Astrocyte (in vitro differentiated cells and primary cell): ENCODE results near the gene MCRS1. TPM values are rescaled to one million over a fixed set of nuclear protein-coding genes. Genes with fewer than 3 reads are reported as not detected.

Source experiments
- DNase-seq: peaks from one replicate; pipeline ENCODE4 v3.0.0-alpha.2; 2010; ENCODE audit warnings: low read depth
- FAIRE-seq: peaks from 2 replicates; lab custom pipeline; 2011; peaks lifted over from hg19 to GRCh38; lab: Jason Lieb, UNC
- H2AFZ ChIP-seq: 2 replicates; pipeline ENCODE4 v1.6.0; 2012; ENCODE audit warnings: low read depth, low read length, inconsistent platforms
- H3K27ac ChIP-seq: 2 replicates; pipeline ENCODE4 v1.5.1; 2011; ENCODE audit warnings: low read depth, low read length, inconsistent platforms
- H3K27me3 ChIP-seq: 2 replicates; pipeline ENCODE4 v1.6.0; 2011; ENCODE audit warnings: low read length, inconsistent platforms; ENCODE audit not compliant: insufficient read depth
- H3K36me3 ChIP-seq: 2 replicates; pipeline ENCODE4 v1.5.1; 2011; ENCODE audit warnings: low read length, inconsistent platforms; ENCODE audit not compliant: insufficient read depth
- H3K4me1 ChIP-seq: 2 replicates; pipeline ENCODE4 v1.5.1; 2011; ENCODE audit warnings: low read length, inconsistent platforms; ENCODE audit not compliant: insufficient read depth
- H3K4me2 ChIP-seq: 2 replicates; pipeline ENCODE4 v1.6.0; 2012; ENCODE audit warnings: low read length, inconsistent platforms
- H3K4me3 ChIP-seq: 2 replicates; pipeline ENCODE4 v1.5.1; 2011; ENCODE audit warnings: low read depth, mild to moderate bottlenecking, low read length, inconsistent platforms; ENCODE audit not compliant: insufficient read depth
- H3K79me2 ChIP-seq: 2 replicates; pipeline ENCODE4 v1.6.0; 2012; ENCODE audit warnings: mild to moderate bottlenecking, low read length, inconsistent platforms; ENCODE audit not compliant: insufficient read depth
- H3K9ac ChIP-seq: 2 replicates; pipeline ENCODE4 v1.6.0; 2012; ENCODE audit warnings: mild to moderate bottlenecking, low read length, inconsistent platforms
- H3K9me3 ChIP-seq: 2 replicates; pipeline ENCODE4 v1.5.1; 2012; ENCODE audit warnings: low read depth, mild to moderate bottlenecking, low read length, inconsistent platforms; ENCODE audit not compliant: insufficient read depth
- H4K20me1 ChIP-seq: 2 replicates; pipeline ENCODE4 v1.6.0; 2012; ENCODE audit warnings: low read length, inconsistent platforms; ENCODE audit not compliant: insufficient read depth
- H3K27ac Mint-ChIP-seq: one replicate; pipeline ENCODE4 v1.8.0; 2021; ENCODE audit warnings: mild to moderate bottlenecking, mixed read lengths; ENCODE audit not compliant: unreplicated experiment
- H3K27me3 Mint-ChIP-seq: one replicate; pipeline ENCODE4 v1.8.0; 2021; ENCODE audit warnings: low read depth, mixed read lengths; ENCODE audit not compliant: unreplicated experiment
- H3K36me3 Mint-ChIP-seq: one replicate; pipeline ENCODE4 v1.8.0; 2021; ENCODE audit warnings: low read depth, mixed read lengths; ENCODE audit not compliant: unreplicated experiment
- H3K4me1 Mint-ChIP-seq: one replicate; pipeline ENCODE4 v1.8.0; 2021; ENCODE audit warnings: low read depth, mixed read lengths; ENCODE audit not compliant: unreplicated experiment
- H3K4me3 Mint-ChIP-seq: one replicate; pipeline ENCODE4 v1.8.0; 2021; ENCODE audit warnings: mild to moderate bottlenecking, moderate library complexity, mixed read lengths; ENCODE audit not compliant: unreplicated experiment
- H3K9me3 Mint-ChIP-seq: one replicate; pipeline ENCODE4 v1.8.0; 2021; ENCODE audit warnings: mild to moderate bottlenecking, mixed read lengths; ENCODE audit not compliant: unreplicated experiment
- CTCF ChIP-seq: IDR thresholded peaks from 2 replicates; pipeline ENCODE4 v1.5.1; 2011; ENCODE audit warnings: low read depth, mild to moderate bottlenecking, inconsistent platforms, low read length, moderate library complexity; ENCODE audit not compliant: insufficient read depth
- EZH2 ChIP-seq: IDR thresholded peaks from 2 replicates; pipeline ENCODE4 v1.6.1; 2012; ENCODE audit warnings: mild to moderate bottlenecking, low read length, inconsistent platforms; ENCODE audit not compliant: insufficient read depth
- total RNA-seq: library from RNA; stranded (reverse); gene quantifications from 2 replicates; pipeline ENCODE4 v1.2.1, GENCODE V29; 2021

The MCRS1 gene
- total RNA-seq, 1 donor from 2014 or later = 45.2 TPM

GRCh38 chr12:49545815-49546214, 22.1 kb downstream of the MCRS1 start:
- Histone ChIP-seq H4K20me1 (peaks cover 4% of the 10 kb centered on the region), H3K36me3 (no peaks in the 10 kb centered on the region), H3K27ac (no peak overlapping the region), H2AFZ (no peak overlapping the region), H3K79me2 (no peaks in the 10 kb centered on the region), H3K9ac (no peak overlapping the region), H3K27me3 (peaks cover 33% of the 10 kb centered on the region), H3K9me3 (no peaks in the 10 kb centered on the region), H3K4me3 (no peak overlapping the region), H3K4me1 (peaks cover 12% of the 10 kb centered on the region), H3K4me2 (no peak overlapping the region)
- TF ChIP-seq CTCF (no peak), EZH2 (no peak)
- Mint-ChIP-seq H3K4me1 (no peaks in the 10 kb centered on the region), H3K9me3 (peaks cover 3% of the 10 kb centered on the region), H3K27ac (peak overlapping the region; percentile 41), H3K36me3 (peaks cover 2% of the 10 kb centered on the region), H3K27me3 (peaks cover 84% of the 10 kb centered on the region), H3K4me3 (no peak overlapping the region)
- DNase-seq (no peak), FAIRE-seq (no peak)

- Mint-ChIP-seq H3K27ac (no peak overlapping the region), H3K27me3 (peaks cover 88% of the 10 kb centered on the region), H3K4me3 (no peak overlapping the region), H3K36me3 (peaks cover 2% of the 10 kb centered on the region), H3K4me1 (peaks cover 2% of the 10 kb centered on the region), H3K9me3 (peaks cover 3% of the 10 kb centered on the region)
- H3K27ac ChIP-seq = no peak overlapping the region
- no peaks in the 10 kb centered on the region for H3K36me3 ChIP-seq
- H3K9ac ChIP-seq = no peak overlapping the region
- no peaks in the 10 kb centered on the region for H3K79me2 ChIP-seq
- H2AFZ ChIP-seq = peak overlapping the region; percentile 54
- H3K27me3 ChIP-seq = peaks cover 50% of the 10 kb centered on the region
- DNase-seq = no peak
- TF ChIP-seq EZH2 = no peak
- TF ChIP-seq CTCF = no peak
- H3K4me2 ChIP-seq = no peak overlapping the region
- H3K4me1 ChIP-seq = peaks cover 8% of the 10 kb centered on the region
- H4K20me1 ChIP-seq = peaks cover 4% of the 10 kb centered on the region
- H3K4me3 ChIP-seq = no peak overlapping the region
- H3K9me3 ChIP-seq = no peaks in the 10 kb centered on the region
- FAIRE-seq = no peak
These were observed 23.8 kb downstream of the MCRS1 start for GRCh38 chr12:49543914-49544815.
